ENCODE results near the gene MMS19.

DNA sequence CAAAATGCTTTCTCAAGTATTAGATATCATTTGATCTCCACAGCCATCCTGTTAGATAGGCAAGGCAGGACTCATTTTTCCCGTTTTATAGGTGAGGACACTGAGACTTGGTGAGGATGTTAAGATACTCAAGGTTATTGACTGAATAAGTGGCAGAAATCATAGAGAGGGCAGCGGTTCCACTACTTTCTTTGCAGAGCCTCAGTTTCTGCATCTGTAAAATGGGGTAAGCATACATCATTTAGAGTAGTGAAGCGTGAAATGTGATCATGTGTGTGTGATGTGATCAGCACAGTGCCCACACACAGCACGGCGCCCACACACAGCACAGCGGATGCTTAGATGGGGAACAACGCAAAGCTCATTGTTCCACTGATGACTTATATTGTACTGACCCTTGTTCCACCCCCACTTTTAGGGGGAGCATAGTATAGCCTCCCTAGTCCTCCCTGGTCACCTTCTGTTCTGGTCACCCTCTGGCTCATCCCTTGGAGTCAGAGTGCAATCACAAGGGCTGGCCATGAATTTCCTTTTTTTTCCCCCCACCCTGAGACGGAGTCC, 11.0 kb upstream of the MMS19 start:
- no peak for TF ChIP-seq POLR2A (IDR thresholded peaks at IDR 0.05)
- TF ChIP-seq CTCF (IDR thresholded peaks at IDR 0.05) = no peak
